PC-3 (cell line): ENCODE data around the gene COL8A1. TPM values are rescaled to one million over a fixed set of nuclear protein-coding genes. Genes with fewer than 3 reads are reported as not detected.

Experiments
- ATAC-seq: fragments of 200-7000 bp; cut with Tn5 transposase; 2 replicates; pipeline ENCODE4 v1.9.1; 2020; ENCODE audit warnings: mild to moderate bottlenecking, moderate library complexity
- BruUV-seq: library from RNA; stranded (reverse); fragments of 400-500 nt; replicated peaks from 2 replicates; lab custom pipeline; 2021; lab: Mats Ljungman, UMichigan
- CTCF ChIA-PET: fragments of 300-600 bp; sonication (Branson Sonifier 250); formaldehyde crosslinking; loops from one replicate; lab custom pipeline; 2022; ENCODE audit warnings: antibody characterized with exemption; lab: Charles Lee
- POLR2A ChIA-PET: fragments of 300-600 bp; sonication (Branson Sonifier 250); formaldehyde crosslinking; loops from one replicate; lab custom pipeline; 2022; ENCODE audit warnings: antibody characterized with exemption; ENCODE audit not compliant: unreplicated experiment; lab: Charles Lee
- DNase-seq: peaks from one replicate; pipeline ENCODE4 v3.0.0-alpha.2; 2015
- H2AFZ ChIP-seq: fragments of 300-600 bp; sonication (generic); 2 replicates; pipeline ENCODE4 v1.6.0; 2016; ENCODE audit warnings: antibody characterized with exemption, low read length
- H3F3A ChIP-seq: fragments of 300-600 bp; sonication (generic); one replicate; pipeline ENCODE4 v1.6.0; 2017; ENCODE audit warnings: antibody characterized with exemption, low read length, control low read depth, mild to moderate bottlenecking; ENCODE audit not compliant: unreplicated experiment
- H3K27ac ChIP-seq: fragments of 300-600 bp; sonication (generic); 2 replicates; pipeline ENCODE4 v1.5.1; 2016; ENCODE audit warnings: mild to moderate bottlenecking, low read length
- H3K27me3 ChIP-seq: fragments of 300-600 bp; sonication (generic); 2 replicates; pipeline ENCODE4 v1.6.1; 2016; ENCODE audit warnings: low read length, mixed read lengths
- H3K36me3 ChIP-seq: fragments of 300-600 bp; sonication (generic); 2 replicates; pipeline ENCODE4 v1.6.1; 2016; ENCODE audit warnings: low read depth, mixed run types, low read length, mixed read lengths
- H3K4me1 ChIP-seq: fragments of 300-600 bp; sonication (generic); 2 replicates; pipeline ENCODE4 v1.5.1; 2016; ENCODE audit warnings: low read length; ENCODE audit not compliant: insufficient read depth
- H3K4me2 ChIP-seq: fragments of 300-600 bp; sonication (generic); 2 replicates; pipeline ENCODE4 v1.6.0; 2016; ENCODE audit warnings: low read length
- H3K4me3 ChIP-seq: fragments of 300-600 bp; sonication (generic); 2 replicates; pipeline ENCODE4 v1.5.1; 2016; ENCODE audit warnings: mild to moderate bottlenecking, low read length, mixed read lengths
- H3K79me2 ChIP-seq: fragments of 300-600 bp; sonication (generic); 2 replicates; pipeline ENCODE4 v1.6.1; 2017; ENCODE audit warnings: low read length, mixed read lengths
- H3K9ac ChIP-seq: fragments of 300-600 bp; sonication (generic); 2 replicates; pipeline ENCODE4 v1.6.0; 2016; ENCODE audit warnings: mild to moderate bottlenecking, low read length
- H3K9me2 ChIP-seq: fragments of 300-600 bp; sonication (generic); replicated peaks from 2 replicates; pipeline ENCODE4 v1.6.1; 2016; ENCODE audit warnings: mixed run types, low read length, mixed read lengths
- H3K9me3 ChIP-seq: fragments of 300-600 bp; sonication (generic); 2 replicates; pipeline ENCODE4 v1.6.1; 2016; ENCODE audit warnings: low read length, mixed read lengths
- H4K20me1 ChIP-seq: fragments of 300-600 bp; sonication (generic); 2 replicates; pipeline ENCODE4 v1.6.1; 2016; ENCODE audit warnings: low read length, mixed read lengths
- CTCF ChIP-seq: fragments of 300-600 bp; sonication (generic); conservative IDR thresholded peaks from 2 replicates; pipeline ENCODE4 v1.5.1; 2017; ENCODE audit warnings: antibody characterized with exemption, low read depth, mild to moderate bottlenecking, low read length
- EZH2 ChIP-seq: fragments of 300-600 bp; sonication (generic); IDR thresholded peaks from one replicate; pipeline ENCODE4 v1.6.1; 2017; ENCODE audit warnings: antibody characterized with exemption, mild to moderate bottlenecking, low read length; ENCODE audit not compliant: unreplicated experiment
- EZH2phosphoT487 ChIP-seq: fragments of 300-600 bp; sonication (generic); IDR thresholded peaks from 2 replicates; pipeline ENCODE4 v1.6.1; 2018; ENCODE audit warnings: mild to moderate bottlenecking, antibody characterized with exemption, low read length, borderline replicate concordance
- intact Hi-C: fragments of 100-400 bp; cut with micrococcal nuclease; formaldehyde crosslinking; loops from 2 replicates; pipeline ENCODE4 v1.9.0; 2023
- total RNA-seq: library from RNA; depleted of rRNA; stranded (reverse); fragments of >200 nt; gene quantifications from 2 replicates; pipeline ENCODE4 v1.2.3, GENCODE V29; 2014

Gene COL8A1
- total RNA-seq, 1 experiment from 2014 or later = 2.4 TPM

- intact Hi-C loops = loop anchor here (1.0 to 2.0 kb wide), 3 partner anchors 41 to 144 kb away; no protein-coding TSS in a partner anchor
- ATAC-seq (no peak), DNase-seq (peak; percentile 58)
- Histone ChIP-seq H3K36me3 (no peaks in the 10 kb centered on the region), H3F3A (no peaks in the 10 kb centered on the region), H3K9me3 (no peaks in the 10 kb centered on the region), H3K4me1 (peaks cover 30% of the 10 kb centered on the region), H3K27ac (no peak overlapping the region), H2AFZ (no peak overlapping the region), H3K27me3 (no peaks in the 10 kb centered on the region), H3K79me2 (no peaks in the 10 kb centered on the region), H4K20me1 (no peaks in the 10 kb centered on the region), H3K4me3 (no peak overlapping the region), H3K9me2 (no peaks in the 10 kb centered on the region), H3K9ac (no peak overlapping the region), H3K4me2 (no peak overlapping the region)
- no TSS peak for BruUV-seq
- ChIA-PET POLR2A (interaction anchor here (0.6 kb wide), 1 partner anchor 652 kb away, joined by 5 read pairs; no protein-coding TSS in a partner anchor), CTCF (interaction anchor here (0.6 to 1.5 kb wide), 2 partner anchors 103 to 234 kb away, joined by 3 read pairs; no protein-coding TSS in a partner anchor)
- TF ChIP-seq CTCF (peak; percentile 99), EZH2 (no peak), EZH2phosphoT487 (no peak)
These were observed 7.1 kb downstream of the COL8A1 start for GRCh38 chr3:99645277-99646106.

- no peaks in the 10 kb centered on the region for H3K9me3 ChIP-seq
- BruUV-seq = no TSS peak
- H3K4me1 ChIP-seq = peaks cover 34% of the 10 kb centered on the region
- H3K27me3 ChIP-seq = no peaks in the 10 kb centered on the region
- H3K9ac ChIP-seq = no peak overlapping the region
- no peaks in the 10 kb centered on the region for H4K20me1 ChIP-seq
- no peak overlapping the region for H3K27ac ChIP-seq
- H3K9me2 ChIP-seq = no peaks in the 10 kb centered on the region
- H3K4me2 ChIP-seq = no peak overlapping the region
- no peak for TF ChIP-seq EZH2phosphoT487
- no peak for TF ChIP-seq CTCF
- TF ChIP-seq EZH2 = no peak
- H3K79me2 ChIP-seq = no peaks in the 10 kb centered on the region
- H2AFZ ChIP-seq = no peak overlapping the region
- ChIA-PET CTCF (interaction anchor here (1.1 kb wide), 1 partner anchor 8 kb away, joined by 3 read pairs; the partner anchor contains the start of gene COL8A1), POLR2A (no interaction called here)
- intact Hi-C loops = no loop called here
- H3F3A ChIP-seq = no peaks in the 10 kb centered on the region
- no peak for ATAC-seq
- H3K36me3 ChIP-seq = no peaks in the 10 kb centered on the region
- no peak for DNase-seq
- no peak overlapping the region for H3K4me3 ChIP-seq
These were observed 7.7 kb downstream of the COL8A1 start for GRCh38 chr3:99646107-99646435.
